ENCODE results near the gene RXRG.

Gene RXRG

GRCh38 chr1:165415068-165415467, 29.9 kb downstream of the RXRG start:
- Histone ChIP-seq H3K4me1 (ENCODE audit: control insufficient read depth, insufficient read depth, low read length) (no peaks in the 10 kb centered on the region), H3K36me3 (ENCODE audit: control insufficient read depth, insufficient read depth, low read length) (no peaks in the 10 kb centered on the region), H3K9me3 (ENCODE audit: control insufficient read depth, low read length) (no peaks in the 10 kb centered on the region), H3K4me3 (ENCODE audit: insufficient read depth, low read depth, low read length) (no peak overlapping the region), H3K27ac (ENCODE audit: insufficient read depth, low read depth, low read length, poor library complexity, severe bottlenecking) (no peak overlapping the region), H3K27me3 (ENCODE audit: control insufficient read depth, insufficient read depth, low read length, poor library complexity, severe bottlenecking) (no peaks in the 10 kb centered on the region)
- WGBS, 2 experiments = 87 to 97% methylated on average over 1 of the region's 1 CpG

- H3K27me3 ChIP-seq (ENCODE audit: control insufficient read depth, insufficient read depth, low read length, poor library complexity, severe bottlenecking) = no peaks in the 10 kb centered on the region
- H3K36me3 ChIP-seq (ENCODE audit: control insufficient read depth, insufficient read depth, low read length) = no peaks in the 10 kb centered on the region
- H3K9me3 ChIP-seq (ENCODE audit: control insufficient read depth, low read length) = no peaks in the 10 kb centered on the region
- H3K4me1 ChIP-seq (ENCODE audit: control insufficient read depth, insufficient read depth, low read length) = no peaks in the 10 kb centered on the region
- H3K4me3 ChIP-seq (ENCODE audit: insufficient read depth, low read depth, low read length) = no peak overlapping the region
- WGBS, 2 experiments = 97 to 100% methylated on average over 3 of the region's 3 CpGs
- no peak overlapping the region for H3K27ac ChIP-seq (ENCODE audit: insufficient read depth, low read depth, low read length, poor library complexity, severe bottlenecking)
Observed at GRCh38 chr1:165414620-165415019, 30.3 kb downstream of the RXRG start.

- Histone ChIP-seq H3K36me3 (ENCODE audit: control insufficient read depth, insufficient read depth, low read length) (no peaks in the 10 kb centered on the region), H3K9me3 (ENCODE audit: control insufficient read depth, low read length) (no peaks in the 10 kb centered on the region), H3K27ac (ENCODE audit: insufficient read depth, low read depth, low read length, poor library complexity, severe bottlenecking) (no peak overlapping the region), H3K4me1 (ENCODE audit: control insufficient read depth, insufficient read depth, low read length) (no peaks in the 10 kb centered on the region), H3K4me3 (ENCODE audit: insufficient read depth, low read depth, low read length) (no peak overlapping the region), H3K27me3 (ENCODE audit: control insufficient read depth, insufficient read depth, low read length, poor library complexity, severe bottlenecking) (no peaks in the 10 kb centered on the region)
- WGBS, 2 experiments = 76 to 77% methylated on average over 2 of the region's 2 CpGs
Observed at GRCh38 chr1:165411396-165411795, 33.5 kb downstream of the RXRG start.

GRCh38 chr1:165409657-165410358, 35.1 kb downstream of the RXRG start:
- 90 to 91% methylated on average over 4 of the region's 4 CpGs for WGBS, 2 experiments
- no peaks in the 10 kb centered on the region for H3K9me3 ChIP-seq (ENCODE audit: control insufficient read depth, low read length)
- H3K4me3 ChIP-seq (ENCODE audit: insufficient read depth, low read depth, low read length) = no peak overlapping the region
- H3K27me3 ChIP-seq (ENCODE audit: control insufficient read depth, insufficient read depth, low read length, poor library complexity, severe bottlenecking) = no peaks in the 10 kb centered on the region
- no peak overlapping the region for H3K27ac ChIP-seq (ENCODE audit: insufficient read depth, low read depth, low read length, poor library complexity, severe bottlenecking)
- no peaks in the 10 kb centered on the region for H3K4me1 ChIP-seq (ENCODE audit: control insufficient read depth, insufficient read depth, low read length)
- no peaks in the 10 kb centered on the region for H3K36me3 ChIP-seq (ENCODE audit: control insufficient read depth, insufficient read depth, low read length)

GRCh38 chr1:165408518-165408917, 36.4 kb downstream of the RXRG start:
- Histone ChIP-seq H3K36me3 (ENCODE audit: control insufficient read depth, insufficient read depth, low read length) (no peaks in the 10 kb centered on the region), H3K27ac (ENCODE audit: insufficient read depth, low read depth, low read length, poor library complexity, severe bottlenecking) (no peak overlapping the region), H3K4me1 (ENCODE audit: control insufficient read depth, insufficient read depth, low read length) (no peaks in the 10 kb centered on the region), H3K4me3 (ENCODE audit: insufficient read depth, low read depth, low read length) (no peak overlapping the region), H3K9me3 (ENCODE audit: control insufficient read depth, low read length) (no peaks in the 10 kb centered on the region), H3K27me3 (ENCODE audit: control insufficient read depth, insufficient read depth, low read length, poor library complexity, severe bottlenecking) (no peaks in the 10 kb centered on the region)
- 50 to 56% methylated on average over 6 of the region's 6 CpGs for WGBS, 2 experiments

- H3K27me3 ChIP-seq (ENCODE audit: control insufficient read depth, insufficient read depth, low read length, poor library complexity, severe bottlenecking) = no peaks in the 10 kb centered on the region
- H3K4me3 ChIP-seq (ENCODE audit: insufficient read depth, low read depth, low read length) = no peak overlapping the region
- no peaks in the 10 kb centered on the region for H3K36me3 ChIP-seq (ENCODE audit: control insufficient read depth, insufficient read depth, low read length)
- no peaks in the 10 kb centered on the region for H3K9me3 ChIP-seq (ENCODE audit: control insufficient read depth, low read length)
- no peaks in the 10 kb centered on the region for H3K4me1 ChIP-seq (ENCODE audit: control insufficient read depth, insufficient read depth, low read length)
- 90 to 93% methylated on average over 4 of the region's 4 CpGs for WGBS, 2 experiments
- no peak overlapping the region for H3K27ac ChIP-seq (ENCODE audit: insufficient read depth, low read depth, low read length, poor library complexity, severe bottlenecking)
Observed at GRCh38 chr1:165407398-165407797, 37.5 kb downstream of the RXRG start.

GRCh38 chr1:165403835-165404482, 41.0 kb downstream of the RXRG start:
- H3K4me3 ChIP-seq (ENCODE audit: insufficient read depth, low read depth, low read length) = no peak overlapping the region
- H3K27me3 ChIP-seq (ENCODE audit: control insufficient read depth, insufficient read depth, low read length, poor library complexity, severe bottlenecking) = no peaks in the 10 kb centered on the region
- 22 to 27% methylated on average over 2 of the region's 3 CpGs for WGBS, 2 experiments
- H3K36me3 ChIP-seq (ENCODE audit: control insufficient read depth, insufficient read depth, low read length) = no peaks in the 10 kb centered on the region
- H3K9me3 ChIP-seq (ENCODE audit: control insufficient read depth, low read length) = no peaks in the 10 kb centered on the region
- H3K4me1 ChIP-seq (ENCODE audit: control insufficient read depth, insufficient read depth, low read length) = no peaks in the 10 kb centered on the region
- H3K27ac ChIP-seq (ENCODE audit: insufficient read depth, low read depth, low read length, poor library complexity, severe bottlenecking) = no peak overlapping the region

GRCh38 chr1:165402517-165403111, 42.3 kb downstream of the RXRG start:
- Histone ChIP-seq H3K4me1 (ENCODE audit: control insufficient read depth, insufficient read depth, low read length) (no peaks in the 10 kb centered on the region), H3K9me3 (ENCODE audit: control insufficient read depth, low read length) (no peaks in the 10 kb centered on the region), H3K36me3 (ENCODE audit: control insufficient read depth, insufficient read depth, low read length) (no peaks in the 10 kb centered on the region), H3K4me3 (ENCODE audit: insufficient read depth, low read depth, low read length) (no peak overlapping the region), H3K27me3 (ENCODE audit: control insufficient read depth, insufficient read depth, low read length, poor library complexity, severe bottlenecking) (no peaks in the 10 kb centered on the region), H3K27ac (ENCODE audit: insufficient read depth, low read depth, low read length, poor library complexity, severe bottlenecking) (no peak overlapping the region)
- 89 to 91% methylated on average over 4 of the region's 4 CpGs for WGBS, 2 experiments

- H3K4me3 ChIP-seq (ENCODE audit: insufficient read depth, low read depth, low read length) = no peak overlapping the region
- 68 to 72% methylated on average over 4 of the region's 4 CpGs for WGBS, 2 experiments
- H3K27me3 ChIP-seq (ENCODE audit: control insufficient read depth, insufficient read depth, low read length, poor library complexity, severe bottlenecking) = peaks cover 4% of the 10 kb centered on the region
- no peak overlapping the region for H3K27ac ChIP-seq (ENCODE audit: insufficient read depth, low read depth, low read length, poor library complexity, severe bottlenecking)
- no peaks in the 10 kb centered on the region for H3K9me3 ChIP-seq (ENCODE audit: control insufficient read depth, low read length)
- H3K4me1 ChIP-seq (ENCODE audit: control insufficient read depth, insufficient read depth, low read length) = no peaks in the 10 kb centered on the region
- H3K36me3 ChIP-seq (ENCODE audit: control insufficient read depth, insufficient read depth, low read length) = no peaks in the 10 kb centered on the region
Observed at GRCh38 chr1:165397944-165398343, 47.0 kb downstream of the RXRG start.

GRCh38 chr1:165395901-165396300, 49.0 kb downstream of the RXRG start:
- Histone ChIP-seq H3K4me1 (ENCODE audit: control insufficient read depth, insufficient read depth, low read length) (no peaks in the 10 kb centered on the region), H3K9me3 (ENCODE audit: control insufficient read depth, low read length) (no peaks in the 10 kb centered on the region), H3K27ac (ENCODE audit: insufficient read depth, low read depth, low read length, poor library complexity, severe bottlenecking) (no peak overlapping the region), H3K36me3 (ENCODE audit: control insufficient read depth, insufficient read depth, low read length) (no peaks in the 10 kb centered on the region), H3K4me3 (ENCODE audit: insufficient read depth, low read depth, low read length) (no peak overlapping the region), H3K27me3 (ENCODE audit: control insufficient read depth, insufficient read depth, low read length, poor library complexity, severe bottlenecking) (peaks cover 14% of the 10 kb centered on the region)
- 93 to 94% methylated on average over 4 of the region's 4 CpGs for WGBS, 2 experiments
